K562 (cell line): ENCODE results near the gene ASCC2. TPM values are rescaled to one million over a fixed set of nuclear protein-coding genes. Genes with fewer than 3 reads are reported as not detected.

Experiments used
- ATAC-seq: fragments of 200-7000 bp; cut with Tn5 transposase; 3 replicates; pipeline ENCODE4 v1.9.1; 2020; ENCODE audit warnings: moderate library complexity
- BruUV-seq: library from RNA; stranded (reverse); fragments of 400-500 nt; replicated peaks from 2 replicates; lab custom pipeline; 2021; lab: Mats Ljungman, UMichigan
- CTCF ChIA-PET: fragments of 300-600 bp; formaldehyde crosslinking; extraction: SDS; loops from one replicate; lab custom pipeline; 2021; ENCODE audit warnings: low intra/inter-chr PET ratio; lab: Yijun Ruan, JAX
- POLR2A ChIA-PET: fragments of 300-600, 350-650 bp; sonication (Branson Sonifier 250); formaldehyde crosslinking; extraction: SDS; loops from one replicate; lab custom pipeline; 2021; ENCODE audit warnings: antibody characterized with exemption, inconsistent platforms; lab: Yijun Ruan, JAX
- DNase-seq, 4 experiments: peaks; one replicate each; pipeline versions ENCODE4 v3.0.0 to v3.0.0-alpha.2; 2011 to 2018; ENCODE audit warnings: low spot score in 3 of 4, mixed read lengths in 3 of 4; ENCODE audit errors: extremely low read depth in 1 of 4
- FAIRE-seq: peaks from 2 replicates; lab custom pipeline; 2011; peaks lifted over from hg19 to GRCh38; lab: Jason Lieb, UNC
- H2AFZ ChIP-seq: 2 replicates; pipeline ENCODE4 v1.6.0; 2011; ENCODE audit warnings: low read depth, low read length, control low read depth, inconsistent platforms
- H3K27ac ChIP-seq: fragments of 200-600 bp; 3 replicates; pipeline ENCODE4 v1.8.0; 2011; ENCODE audit warnings: low read depth, mild to moderate bottlenecking, control low read depth, inconsistent platforms, low read length, moderate library complexity, mixed read lengths; ENCODE audit errors: extremely low read depth
- H3K27me3 ChIP-seq, 2 experiments: fragments of 300-600 bp in 1 of 2; 2 replicates in 1 of 2; 3 replicates in 1 of 2; pipeline versions ENCODE4 v1.6.0 to v1.8.0; 2011; ENCODE audit warnings: inconsistent platforms in 2 of 2, low read length in 2 of 2, mild to moderate bottlenecking in 1 of 2, mixed read lengths in 1 of 2, moderate library complexity in 1 of 2; ENCODE audit not compliant: control insufficient read depth in 2 of 2, insufficient read depth in 2 of 2
- H3K36me3 ChIP-seq: fragments of 300-600 bp; 3 replicates; pipeline ENCODE4 v1.8.0; 2011; ENCODE audit warnings: mild to moderate bottlenecking, low read length, inconsistent platforms; ENCODE audit not compliant: control insufficient read depth, insufficient read depth
- H3K4me1 ChIP-seq, 2 experiments: fragments of 200-600 bp in 1 of 2; replicated peaks in 1 of 2; 2 replicates in 1 of 2; 3 replicates in 1 of 2; pipeline versions ENCODE4 v1.5.1 to v1.8.0; 2011; ENCODE audit warnings: inconsistent platforms in 2 of 2, low read length in 2 of 2, mild to moderate bottlenecking in 1 of 2, mixed read lengths in 1 of 2, moderate library complexity in 1 of 2; ENCODE audit not compliant: control insufficient read depth in 2 of 2, insufficient read depth in 2 of 2
- H3K4me2 ChIP-seq: 2 replicates; pipeline ENCODE4 v1.6.1; 2011; ENCODE audit warnings: low read length, control low read depth, inconsistent platforms, mixed read lengths; ENCODE audit not compliant: insufficient read depth
- H3K4me3 ChIP-seq: fragments of 200-600 bp; sonication (generic), shearing (Covaris generic); 2 replicates; pipeline ENCODE4 v1.5.1; 2016; ENCODE audit warnings: control low read depth, inconsistent platforms
- H3K79me2 ChIP-seq: fragments of 200-600 bp; 3 replicates; pipeline ENCODE4 v1.8.0; 2011; ENCODE audit warnings: low read length, inconsistent platforms; ENCODE audit not compliant: control insufficient read depth, insufficient read depth
- H3K9ac ChIP-seq, 2 experiments: 2 replicates each; pipeline versions ENCODE4 v1.6.0 to v1.6.1; 2011; ENCODE audit warnings: low read depth in 2 of 2, low read length in 2 of 2, control low read depth in 1 of 2, inconsistent platforms in 1 of 2, mild to moderate bottlenecking in 1 of 2, mixed read lengths in 1 of 2; ENCODE audit not compliant: insufficient read depth in 1 of 2
- H3K9me1 ChIP-seq: one replicate; pipeline ENCODE4 v1.6.0; 2011; ENCODE audit warnings: inconsistent platforms, mild to moderate bottlenecking, low read length, moderate library complexity; ENCODE audit not compliant: control insufficient read depth, insufficient read depth
- H3K9me3 ChIP-seq: replicated peaks from 2 replicates; pipeline ENCODE4 v1.5.1; 2011; ENCODE audit warnings: low read depth, low read length, inconsistent platforms; ENCODE audit not compliant: control insufficient read depth, insufficient read depth
- H4K20me1 ChIP-seq: replicated peaks from 2 replicates; pipeline ENCODE4 v1.6.1; 2011; ENCODE audit warnings: low read length, inconsistent platforms, mixed read lengths; ENCODE audit not compliant: control insufficient read depth, insufficient read depth
- CEBPB ChIP-seq: fragments of 450-650 bp; IDR thresholded peaks from 2 replicates; pipeline ENCODE4 v1.6.1; 2016; ENCODE audit warnings: missing genetic modification characterization, missing compliant biosample characterization
- E2F3 ChIP-seq: fragments of 250-450 bp; sonication (Bioruptor Pico); IDR thresholded peaks from 2 replicates; pipeline ENCODE4 v1.4.0; 2020; ENCODE audit warnings: mild to moderate bottlenecking
- FOSL1 ChIP-seq: fragments of 200-800 bp; sonication (Bioruptor generic); conservative IDR thresholded peaks from 2 replicates; pipeline ENCODE4 v1.6.1; 2016; ENCODE audit warnings: missing genetic modification characterization, missing compliant biosample characterization
- HMGN3 ChIP-seq: IDR thresholded peaks from 2 replicates; pipeline ENCODE4 v1.6.1; 2011; ENCODE audit warnings: borderline replicate concordance, low read depth, mild to moderate bottlenecking, mixed read lengths, low read length; ENCODE audit not compliant: insufficient read length; ENCODE audit errors: extremely low read depth
- HNRNPL ChIP-seq: fragments of 200-400 bp; formaldehyde crosslinking; IDR thresholded peaks from 2 replicates; pipeline ENCODE4 v1.6.1; 2017; ENCODE audit warnings: low read depth, mild to moderate bottlenecking, low read length
- NRF1 ChIP-seq, 2 experiments: fragments of 450-650 bp; IDR thresholded peaks in 1 of 2; conservative IDR thresholded peaks in 1 of 2; 2 replicates each; pipeline ENCODE4 v1.6.1; 2014; ENCODE audit warnings: mild to moderate bottlenecking in 2 of 2
- PHB2 ChIP-seq: fragments of 450-650 bp; IDR thresholded peaks from 2 replicates; pipeline ENCODE4 v1.6.1; 2017; ENCODE audit warnings: low read depth
- RUNX1 ChIP-seq: sonication (generic); IDR thresholded peaks from 2 replicates; pipeline ENCODE4 v1.6.1; 2016; ENCODE audit warnings: antibody characterized with exemption, low read depth
- TBL1XR1 ChIP-seq, 2 experiments: IDR thresholded peaks; 2 replicates each; pipeline ENCODE4 v1.6.1; 2012; ENCODE audit warnings: improper control_type of control experiment in 2 of 2, low read length in 2 of 2, mild to moderate bottlenecking in 1 of 2
- TRIM24 ChIP-seq, 2 experiments: fragments of 450-650 bp; IDR thresholded peaks; 2 replicates each; pipeline ENCODE4 v1.6.1; 2016
- ZNF316 ChIP-seq: fragments of 450-650 bp; IDR thresholded peaks from 2 replicates; pipeline ENCODE4 v1.6.1; 2016
- WGBS: fragments of 100-300 bp; shearing (Covaris generic); methylation state at CpG from one replicate; pipeline ENCODE4 v1.1.6; 2016; ENCODE audit warnings: low coverage, mixed read lengths; ENCODE audit not compliant: insufficient coverage; ENCODE audit errors: missing lambda C conversion rate; 5-methylcytosine and 5-hydroxymethylcytosine counted together
- in situ Hi-C: fragments of 300-500 bp; cut with MboI; formaldehyde crosslinking; loops from 4 replicates; pipeline ENCODE4 v1.15.0; 2018; ENCODE audit warnings: inconsistent platforms, mixed read lengths
- intact Hi-C: fragments of 100-400 bp; cut with micrococcal nuclease; formaldehyde crosslinking; loops from 2 replicates; pipeline ENCODE4 v1.14.2; 2022
- polyA plus RNA-seq, 8 experiments: library from polyadenylated mRNA; depleted of rRNA in 4 of 8; stranded (reverse) in 5 of 8; unstranded in 3 of 8; fragments of >200 nt; fragmentation: Nextera tagmentation in 2 of 8; fragmentation: Illumina TruSeq in 1 of 8; extraction: Ambion mirVana in 2 of 8; extraction: Trizol in 1 of 8; gene quantifications; 2 replicates each; pipeline versions ENCODE4 v1.2.1 to v1.2.3, GENCODE V29; 2011 to 2014; ENCODE audit warnings: inconsistent platforms in 1 of 8, missing spikeins in 1 of 8
- total RNA-seq, 7 experiments: library from RNA; depleted of rRNA in 6 of 7; stranded (reverse); fragments of >200 nt in 6 of 7; fragmentation: Illumina TruSeq in 2 of 7; extraction: Trizol in 2 of 7; gene quantifications; 2 replicates each; pipeline versions ENCODE4 v1.2.1 to v1.2.3, GENCODE V29; 2011 to 2021; ENCODE audit warnings: low replicate concordance in 1 of 7
- TF ChIP-seq, protein P1 (sequence below): fragments of 250-450 bp; sonication (Bioruptor Pico); IDR thresholded peaks from 2 replicates; pipeline ENCODE4 v1.9.0; 2021; ENCODE audit warnings: mild to moderate bottlenecking, inconsistent platforms
- TF ChIP-seq, protein P2 (sequence below): fragments of 250-450 bp; sonication (Bioruptor Pico); IDR thresholded peaks from 2 replicates; pipeline ENCODE4 v1.8.0; 2021; ENCODE audit warnings: borderline replicate concordance, mild to moderate bottlenecking, moderate library complexity; ENCODE audit not compliant: poor library complexity, severe bottlenecking
- TF ChIP-seq, protein P3 (sequence below): fragments of 450-650 bp; conservative IDR thresholded peaks from 2 replicates; pipeline ENCODE4 v1.6.1; 2016; ENCODE audit warnings: missing genetic modification characterization, low read depth, mild to moderate bottlenecking, control low read depth, missing compliant biosample characterization

The ASCC2 gene
- total and polyA plus RNA-seq, 9 of the 15 experiments (the other 6 are each of a cell fraction or from before 2014, with no cell fraction given): 4.0 to 46.7 (median 26.8) TPM

DNA sequence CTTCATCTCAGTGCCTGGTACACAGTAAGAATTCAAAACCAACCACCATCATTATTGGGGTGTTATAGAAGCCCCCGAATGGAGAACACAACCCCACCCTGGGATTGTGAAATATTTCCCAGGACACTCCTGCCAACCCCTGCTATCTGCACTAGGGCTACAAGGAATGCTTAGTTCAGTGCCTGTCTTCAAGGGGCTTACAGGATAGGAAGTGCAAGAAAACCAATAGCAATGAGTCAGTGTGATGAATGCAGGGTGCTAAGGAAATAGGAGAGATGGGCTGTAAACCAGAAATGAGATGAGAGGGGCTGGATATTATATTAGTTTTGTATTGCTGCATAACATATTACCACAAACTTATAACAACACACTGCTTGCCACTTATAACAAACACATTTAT, 965 bp upstream of the ASCC2 start:
- H3K79me2 ChIP-seq: peaks cover 17% of the 10 kb centered on the region
- H3K4me3 ChIP-seq: no peak overlapping the region
- no peak overlapping the region for H3K4me2 ChIP-seq
- FAIRE-seq (no peak), DNase-seq (no peak), ATAC-seq (no peak)
- no peaks in the 10 kb centered on the region for H3K9me1 ChIP-seq
- intact Hi-C loops: no loop called here
- no peaks in the 10 kb centered on the region for H3K27me3 ChIP-seq
- H3K9me3 ChIP-seq: no peaks in the 10 kb centered on the region; the same call in 1 of the 2 replicates
- in situ Hi-C loops: no loop called here
- no TSS peak for BruUV-seq
- H3K27ac ChIP-seq: peak overlapping the region; percentile 64; the same call in 1 of the 3 replicates
- TF ChIP-seq, protein P1, sequence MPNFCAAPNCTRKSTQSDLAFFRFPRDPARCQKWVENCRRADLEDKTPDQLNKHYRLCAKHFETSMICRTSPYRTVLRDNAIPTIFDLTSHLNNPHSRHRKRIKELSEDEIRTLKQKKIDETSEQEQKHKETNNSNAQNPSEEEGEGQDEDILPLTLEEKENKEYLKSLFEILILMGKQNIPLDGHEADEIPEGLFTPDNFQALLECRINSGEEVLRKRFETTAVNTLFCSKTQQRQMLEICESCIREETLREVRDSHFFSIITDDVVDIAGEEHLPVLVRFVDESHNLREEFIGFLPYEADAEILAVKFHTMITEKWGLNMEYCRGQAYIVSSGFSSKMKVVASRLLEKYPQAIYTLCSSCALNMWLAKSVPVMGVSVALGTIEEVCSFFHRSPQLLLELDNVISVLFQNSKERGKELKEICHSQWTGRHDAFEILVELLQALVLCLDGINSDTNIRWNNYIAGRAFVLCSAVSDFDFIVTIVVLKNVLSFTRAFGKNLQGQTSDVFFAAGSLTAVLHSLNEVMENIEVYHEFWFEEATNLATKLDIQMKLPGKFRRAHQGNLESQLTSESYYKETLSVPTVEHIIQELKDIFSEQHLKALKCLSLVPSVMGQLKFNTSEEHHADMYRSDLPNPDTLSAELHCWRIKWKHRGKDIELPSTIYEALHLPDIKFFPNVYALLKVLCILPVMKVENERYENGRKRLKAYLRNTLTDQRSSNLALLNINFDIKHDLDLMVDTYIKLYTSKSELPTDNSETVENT: no peak
- TF ChIP-seq FOSL1 (tag): no peak
- no peak for TF ChIP-seq E2F3 (CRISPR knock-in tag)
- no peak for TF ChIP-seq HNRNPL
- TF ChIP-seq HMGN3: no peak
- no peak for TF ChIP-seq RUNX1
- peak in 1 of 2 experiments; percentile 20; a peak in 1 of 4 replicates for TF ChIP-seq TRIM24 (IDR thresholded peaks at IDR 0.05)
- TF ChIP-seq, protein P2, sequence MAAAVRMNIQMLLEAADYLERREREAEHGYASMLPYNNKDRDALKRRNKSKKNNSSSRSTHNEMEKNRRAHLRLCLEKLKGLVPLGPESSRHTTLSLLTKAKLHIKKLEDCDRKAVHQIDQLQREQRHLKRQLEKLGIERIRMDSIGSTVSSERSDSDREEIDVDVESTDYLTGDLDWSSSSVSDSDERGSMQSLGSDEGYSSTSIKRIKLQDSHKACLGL (CRISPR knock-in tag): no peak
- TF ChIP-seq, protein P3, sequence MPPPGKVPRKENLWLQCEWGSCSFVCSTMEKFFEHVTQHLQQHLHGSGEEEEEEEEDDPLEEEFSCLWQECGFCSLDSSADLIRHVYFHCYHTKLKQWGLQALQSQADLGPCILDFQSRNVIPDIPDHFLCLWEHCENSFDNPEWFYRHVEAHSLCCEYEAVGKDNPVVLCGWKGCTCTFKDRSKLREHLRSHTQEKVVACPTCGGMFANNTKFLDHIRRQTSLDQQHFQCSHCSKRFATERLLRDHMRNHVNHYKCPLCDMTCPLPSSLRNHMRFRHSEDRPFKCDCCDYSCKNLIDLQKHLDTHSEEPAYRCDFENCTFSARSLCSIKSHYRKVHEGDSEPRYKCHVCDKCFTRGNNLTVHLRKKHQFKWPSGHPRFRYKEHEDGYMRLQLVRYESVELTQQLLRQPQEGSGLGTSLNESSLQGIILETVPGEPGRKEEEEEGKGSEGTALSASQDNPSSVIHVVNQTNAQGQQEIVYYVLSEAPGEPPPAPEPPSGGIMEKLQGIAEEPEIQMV (tag): no peak
- no peak for TF ChIP-seq TBL1XR1 (IDR thresholded peaks at IDR 0.05; ENCODE audit: low read length in 2 of 2)
- 0 out of 2 replicates have a peak, but pooled peaks have one; percentile 9 for TF ChIP-seq CEBPB (tag)
- TF ChIP-seq NRF1 (conservative IDR thresholded peaks at IDR 0.05 in 1 of 2, IDR thresholded peaks at IDR 0.05 in 1 of 2): no peak
- peak; percentile 60 for TF ChIP-seq ZNF316
- TF ChIP-seq PHB2: no peak
- POLR2A ChIA-PET: interaction anchor here (1.3 kb wide), 1 partner anchor 9 kb away, joined by 5 read pairs; no protein-coding TSS in a partner anchor
- CTCF ChIA-PET: no interaction called here
- H3K36me3 ChIP-seq: peaks cover 10% of the 10 kb centered on the region; the same call in 1 of the 3 replicates
- peak overlapping the region; percentile 95; the same call in 1 of the 2 replicates for H2AFZ ChIP-seq
- 33% methylated on average over 1 of the region's 1 CpG for WGBS
- H3K9ac ChIP-seq: no peak overlapping the region
- no peaks in the 10 kb centered on the region for H4K20me1 ChIP-seq
- peaks cover 10 to 18% of the 10 kb centered on the region in 2 experiments; a peak in 4 of 5 replicates for H3K4me1 ChIP-seq
